ENCODE measurements around the gene JUNB.
"Not testable (repeated sequence)": the region's sequence is repeated elsewhere in the genome, so short reads cannot be mapped to it uniquely, and the experiment has no call there.

The JUNB gene

GRCh38 chr19:12804051-12804450 lies 12.8 kb downstream of the JUNB start:
- no peak for DNase-seq
- ATAC-seq = no peak

- DNase-seq = peak; percentile 92
- peak; percentile 91 for ATAC-seq
Measured at GRCh38 chr19:12806242-12807081, 15.2 kb downstream of the JUNB start, which contains the start of gene RNASEH2A. Gene RNASEH2A (plus strand): TSS chr19:12806584. CDS start chr19:12806674, 90 bp downstream.

- ATAC-seq = no peak
- DNase-seq = no peak
Measured at GRCh38 chr19:12815088-12815487, 23.8 kb downstream of the JUNB start.

- not testable (repeated sequence) for DNase-seq, ATAC-seq
Measured at GRCh38 chr19:12817188-12817587, 25.9 kb downstream of the JUNB start.

- ATAC-seq = not testable (repeated sequence)
Measured at GRCh38 chr19:12817810-12818209, 26.5 kb downstream of the JUNB start.

GRCh38 chr19:12821761-12822160 lies 30.5 kb downstream of the JUNB start:
- no peak for DNase-seq
- ATAC-seq = no peak

More at GRCh38 chr19:12817810-12818209, 26.5 kb downstream of the JUNB start:
- not testable (repeated sequence) for DNase-seq

GRCh38 chr19:12825254-12826131 lies 34.2 kb downstream of the JUNB start:
- DNase-seq (peak; percentile 59), ATAC-seq (no peak)

GRCh38 chr19:12828494-12828893 lies 37.2 kb downstream of the JUNB start:
- peak; percentile 54 for DNase-seq
- peak; percentile 56 for ATAC-seq

GRCh38 chr19:12833418-12833737 lies 42.1 kb downstream of the JUNB start:
- no peak for DNase-seq
- ATAC-seq = no peak

GRCh38 chr19:12833738-12834565 lies 42.7 kb downstream of the JUNB start:
- DNase-seq (peak; percentile 54), ATAC-seq (no peak)

- DNase-seq (no peak), ATAC-seq (no peak)
Measured at GRCh38 chr19:12834566-12834943, 43.3 kb downstream of the JUNB start, which contains the start of gene RTBDN. Gene RTBDN (minus strand): TSS chr19:12834579. CDS start chr19:12829979, 4,600 bp downstream.

GRCh38 chr19:12834976-12835757 lies 43.9 kb downstream of the JUNB start:
- ATAC-seq (no peak), DNase-seq (peak; percentile 49)

- no peak for ATAC-seq
- DNase-seq = no peak
Measured at GRCh38 chr19:12836529-12836863, 45.2 kb downstream of the JUNB start.

GRCh38 chr19:12837225-12837624 lies 45.9 kb downstream of the JUNB start:
- DNase-seq (peak; percentile 15), ATAC-seq (no peak)

- ATAC-seq (peak; percentile 56), DNase-seq (peak; percentile 73)
Measured at GRCh38 chr19:12838182-12838885, 47.0 kb downstream of the JUNB start, which contains the start of gene MAST1. Gene MAST1 (plus strand): TSS chr19:12838515. CDS start chr19:12838573, 58 bp downstream.

GRCh38 chr19:12838886-12839756 lies 47.8 kb downstream of the JUNB start:
- peak; percentile 16 for DNase-seq

GRCh38 chr19:12840091-12841079 lies 49.1 kb downstream of the JUNB start:
- no peak for ATAC-seq
- peak; percentile 71 for DNase-seq

More at GRCh38 chr19:12838886-12839756, 47.8 kb downstream of the JUNB start:
- no peak for ATAC-seq

GRCh38 chr19:12841094-12841493 lies 49.8 kb downstream of the JUNB start:
- DNase-seq (peak; percentile 34), ATAC-seq (no peak)

Data from stimulated activated naive CD8-positive, alpha-beta T cell treated with anti-CD3 and anti-CD28 coated beads, Interleukin-15, Interleukin-2, amounts not matched to agents 100 U/mL and 50 U/mL, for 24 hours (primary cell).